ENCODE data around the gene ARHGAP21.

GRCh38 chr10:24748214-24748613 is 24.5 kb upstream of the ARHGAP21 start:
- TF ChIP-seq CTCF (IDR thresholded peaks at IDR 0.05; ENCODE audit: low read length) (no peak), EZH2 (optimal IDR thresholded peaks at IDR 0.05; ENCODE audit: low read depth, low read length) (no peak), EZH2phosphoT487 (IDR thresholded peaks at IDR 0.05; ENCODE audit: low read length) (no peak)

All from MM.1S (cell line).